ENCODE measurements around the gene ZNF804A.

Gene ZNF804A

DNA sequence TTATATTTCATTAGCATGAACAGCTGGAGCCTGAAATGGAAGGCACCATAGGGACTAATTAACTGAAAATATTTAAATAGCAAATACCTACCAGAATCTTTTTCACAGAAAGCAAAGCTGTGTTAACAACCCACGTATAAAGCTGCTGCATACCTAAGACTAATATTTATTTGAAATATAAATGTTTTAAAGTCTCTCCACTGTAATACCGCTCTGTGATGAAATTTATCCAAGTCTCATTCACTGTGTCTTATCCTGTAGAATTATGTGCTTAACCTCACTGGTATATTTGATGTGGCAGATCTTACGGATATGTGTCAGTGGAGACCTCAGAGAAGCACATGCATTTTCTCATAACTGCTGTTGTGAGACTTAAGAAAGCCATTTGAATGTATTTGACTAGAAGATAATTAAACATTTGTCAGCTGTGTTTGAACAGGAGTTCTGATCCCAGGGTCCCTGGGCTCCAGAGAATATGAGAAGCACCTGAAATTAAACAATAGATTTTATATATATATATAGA is 373.3 kb downstream of the ZNF804A start:
- no peak for DNase-seq

Data from CD4-positive, alpha-beta T cell treated with Interleukin-10 for 1 hour (primary cell).